Activated T-cell treated with anti-CD3 and anti-CD28 coated beads, Interleukin-2, amount 50 U/mL, for 1 hour (primary cell): Measurements from ENCODE around the gene YKT6.
"Not testable (repeated sequence)": the region's sequence is repeated elsewhere in the genome, so short reads cannot be mapped to it uniquely, and the experiment has no call there.

Source experiments
- DNase-seq: peaks from one replicate; pipeline ENCODE4 v3.0.0-alpha.2; 2020

YKT6 gene

GRCh38 chr7:44172803-44173424 lies 27.9 kb upstream of the YKT6 start:
- DNase-seq, result no peak

GRCh38 chr7:44173911-44174693 lies 26.7 kb upstream of the YKT6 start:
- DNase-seq, result no peak

- not testable (repeated sequence) for DNase-seq
These were observed 26.2 kb upstream of the YKT6 start for GRCh38 chr7:44174694-44174948.

- no peak for DNase-seq
These were observed 25.0 kb upstream of the YKT6 start for GRCh38 chr7:44175730-44176129.

GRCh38 chr7:44176486-44176885 lies 24.3 kb upstream of the YKT6 start:
- DNase-seq, result no peak

GRCh38 chr7:44177570-44178131 lies 23.1 kb upstream of the YKT6 start:
- DNase-seq, result no peak

GRCh38 chr7:44180631-44181030 lies 20.1 kb upstream of the YKT6 start:
- no peak for DNase-seq

- no peak for DNase-seq
These were observed 18.0 kb upstream of the YKT6 start for GRCh38 chr7:44182827-44183226.

- no peak for DNase-seq
These were observed 17.4 kb upstream of the YKT6 start for GRCh38 chr7:44183386-44183785.

- DNase-seq, result no peak
These were observed 16.4 kb upstream of the YKT6 start for GRCh38 chr7:44184206-44184872.

- no peak for DNase-seq
These were observed 15.8 kb upstream of the YKT6 start for GRCh38 chr7:44184873-44185446.

- no peak for DNase-seq
These were observed 15.0 kb upstream of the YKT6 start for GRCh38 chr7:44185729-44186128.

GRCh38 chr7:44186736-44187135 lies 14.0 kb upstream of the YKT6 start:
- DNase-seq, result no peak

- no peak for DNase-seq
These were observed 13.0 kb upstream of the YKT6 start for GRCh38 chr7:44187636-44188416.

- no peak for DNase-seq
These were observed 12.1 kb upstream of the YKT6 start for GRCh38 chr7:44188480-44189225.

GRCh38 chr7:44189286-44189992 lies 11.3 kb upstream of the YKT6 start, which contains the start of gene GCK:
GCK (minus strand) TSS chr7:44189439; CDS start chr7:44188953, 486 bp downstream.
- DNase-seq, result no peak

- DNase-seq, result no peak
These were observed 10.5 kb upstream of the YKT6 start for GRCh38 chr7:44189993-44190872.

GRCh38 chr7:44191171-44191570 lies 9.6 kb upstream of the YKT6 start:
- no peak for DNase-seq

- DNase-seq, result no peak
These were observed 7.6 kb upstream of the YKT6 start for GRCh38 chr7:44193011-44193802.
